GM20000 (cell line): ENCODE data around the gene METTL24.
"Not testable (repeated sequence)": the region's sequence is repeated elsewhere in the genome, so short reads cannot be mapped to it uniquely, and the experiment has no call there.

Experiments used
- DNase-seq: peaks from one replicate; pipeline ENCODE4 v3.0.0; 2012; ENCODE audit warnings: low spot score
- CTCF ChIP-seq: IDR thresholded peaks from 2 replicates; pipeline ENCODE4 v1.5.1; 2012; ENCODE audit warnings: mild to moderate bottlenecking, control low read depth; ENCODE audit errors: extremely low read depth, missing control alignments

Gene METTL24

GRCh38 chr6:110315869-110316398, 42.2 kb downstream of the METTL24 start:
- TF ChIP-seq CTCF = no peak
- no peak for DNase-seq

GRCh38 chr6:110315207-110315868, 42.8 kb downstream of the METTL24 start:
- no peak for DNase-seq
- no peak for TF ChIP-seq CTCF

- no peak for TF ChIP-seq CTCF
- no peak for DNase-seq
Observed at GRCh38 chr6:110310861-110311446, 47.2 kb downstream of the METTL24 start.

GRCh38 chr6:110309432-110309831, 48.7 kb downstream of the METTL24 start:
- DNase-seq = not testable (repeated sequence)

GRCh38 chr6:110307368-110307767, 50.8 kb downstream of the METTL24 start:
- no peak for TF ChIP-seq CTCF
- DNase-seq = no peak

GRCh38 chr6:110305832-110306231, 52.3 kb downstream of the METTL24 start:
- DNase-seq = not testable (repeated sequence)

GRCh38 chr6:110303692-110304091, 54.5 kb downstream of the METTL24 start:
- DNase-seq = not testable (repeated sequence)

GRCh38 chr6:110298916-110299315, 59.2 kb downstream of the METTL24 start:
- DNase-seq = no peak
- no peak for TF ChIP-seq CTCF

GRCh38 chr6:110298411-110298810, 59.7 kb downstream of the METTL24 start:
- no peak for DNase-seq
- no peak for TF ChIP-seq CTCF
